NT2/D1 (cell line): Measurements from ENCODE around the gene MEF2B.

Experiments
- DNase-seq: peaks from one replicate; pipeline ENCODE4 v3.0.0-alpha.2; 2011; ENCODE audit warnings: low read depth, low spot score
- H3K27me3 ChIP-seq: 2 replicates; pipeline ENCODE4 v1.6.0; 2011; ENCODE audit warnings: mild to moderate bottlenecking; ENCODE audit not compliant: insufficient read length, insufficient read depth
- H3K36me3 ChIP-seq: 2 replicates; pipeline ENCODE4 v1.6.1; 2011; ENCODE audit warnings: mild to moderate bottlenecking, low read length, mixed read lengths; ENCODE audit not compliant: insufficient read depth, insufficient read length
- H3K4me1 ChIP-seq: 2 replicates; pipeline ENCODE4 v1.5.1; 2011; ENCODE audit not compliant: insufficient read depth, insufficient read length
- H3K4me3 ChIP-seq: 2 replicates; pipeline ENCODE4 v1.5.1; 2011; ENCODE audit warnings: low read depth; ENCODE audit not compliant: insufficient read length
- H3K9ac ChIP-seq: 2 replicates; pipeline ENCODE4 v1.6.0; 2011; ENCODE audit warnings: low read depth; ENCODE audit not compliant: insufficient read length
- H3K9me3 ChIP-seq: 2 replicates; pipeline ENCODE4 v1.5.1; 2011; ENCODE audit warnings: mild to moderate bottlenecking, low read length; ENCODE audit not compliant: insufficient read depth
- SUZ12 ChIP-seq: IDR thresholded peaks from 2 replicates; pipeline ENCODE4 v1.6.1; 2011; ENCODE audit not compliant: insufficient read length, insufficient read depth; ENCODE audit errors: extremely low read depth
- YY1 ChIP-seq: IDR thresholded peaks from 2 replicates; pipeline ENCODE4 v1.6.1; 2011; ENCODE audit not compliant: insufficient read length, insufficient read depth
- ZNF274 ChIP-seq: IDR thresholded peaks from 2 replicates; pipeline ENCODE4 v1.6.1; 2011; ENCODE audit warnings: mild to moderate bottlenecking, low read depth, low read length

MEF2B gene

DNA sequence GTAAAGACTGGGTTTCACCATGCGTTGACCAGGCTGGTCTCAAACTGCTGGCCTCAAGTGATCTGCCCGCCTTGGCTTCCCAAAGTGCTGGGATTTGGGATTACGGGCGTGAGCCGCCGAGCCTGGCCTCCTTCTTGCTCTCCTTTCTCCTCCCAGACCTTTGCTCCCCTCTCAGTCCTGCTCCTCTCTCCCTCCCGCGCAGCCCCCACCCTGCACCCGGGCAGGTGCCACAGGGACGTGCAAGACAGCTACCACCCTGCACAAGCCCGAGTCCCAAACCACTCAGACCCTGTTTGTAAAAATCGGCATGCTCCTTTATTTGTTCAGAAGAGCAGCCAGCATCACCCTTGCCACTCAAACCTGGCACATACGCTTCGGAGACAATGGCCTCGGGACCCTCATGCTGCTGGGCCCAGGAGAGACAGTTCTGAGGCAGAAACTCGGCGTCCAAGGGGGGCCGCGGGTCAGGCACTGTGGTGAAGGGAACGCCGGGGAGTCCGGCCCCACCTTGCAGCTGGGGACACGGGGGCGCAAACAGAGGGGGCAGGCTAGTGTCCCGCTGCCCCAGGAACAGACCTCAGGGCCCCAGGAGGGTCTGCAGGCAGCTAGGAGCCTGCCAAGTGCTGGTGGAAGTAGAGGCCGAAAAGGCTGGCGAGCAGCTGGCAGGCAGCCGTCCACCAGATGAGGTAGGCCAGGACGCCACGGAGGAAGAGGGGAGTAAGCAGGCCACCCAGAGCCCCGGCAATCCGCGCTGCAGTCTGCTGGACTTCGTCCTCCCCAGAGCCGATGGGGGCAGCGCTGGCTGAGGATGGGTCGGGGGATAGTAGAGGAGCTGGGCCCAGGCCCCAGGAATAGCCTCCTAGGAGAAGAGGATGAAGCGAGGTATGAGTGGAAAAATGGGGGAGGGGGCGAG lies 50.5 kb downstream of the MEF2B start:
- Histone ChIP-seq H3K9me3 (peaks cover 13% of the 10 kb centered on the region), H3K27me3 (no peaks in the 10 kb centered on the region), H3K36me3 (peaks cover 31% of the 10 kb centered on the region), H3K9ac (peak overlapping the region; percentile 76), H3K4me1 (peaks cover 16% of the 10 kb centered on the region), H3K4me3 (no peak overlapping the region)
- TF ChIP-seq SUZ12, result no peak
- TF ChIP-seq ZNF274, result no peak
- no peak for TF ChIP-seq YY1
- no peak for DNase-seq

DNA sequence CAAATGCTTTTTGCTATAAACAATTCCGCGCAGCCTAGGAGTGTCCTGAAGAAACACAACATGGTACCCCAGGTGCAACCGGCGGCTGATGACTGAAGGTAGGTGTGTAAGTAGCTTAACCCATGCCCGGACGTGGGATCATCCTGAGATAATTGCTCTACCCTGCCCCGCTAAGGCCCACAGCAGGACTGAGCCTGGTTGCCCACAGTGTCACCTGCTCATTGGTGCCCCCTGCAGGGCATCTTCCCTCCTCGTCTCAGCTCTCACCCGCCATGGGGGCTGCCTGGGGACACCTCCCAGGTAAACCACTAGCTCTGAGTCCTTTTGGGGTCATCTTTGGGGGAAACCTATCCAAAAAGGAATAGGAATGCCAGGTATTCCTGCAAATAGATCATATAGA lies 54.1 kb downstream of the MEF2B start:
- Histone ChIP-seq H3K36me3 (peaks cover 25% of the 10 kb centered on the region), H3K4me3 (no peak overlapping the region), H3K27me3 (peaks cover 14% of the 10 kb centered on the region), H3K4me1 (peaks cover 16% of the 10 kb centered on the region), H3K9me3 (no peaks in the 10 kb centered on the region), H3K9ac (no peak overlapping the region)
- no peak for TF ChIP-seq YY1
- TF ChIP-seq ZNF274, result no peak
- TF ChIP-seq SUZ12, result no peak
- no peak for DNase-seq

DNA sequence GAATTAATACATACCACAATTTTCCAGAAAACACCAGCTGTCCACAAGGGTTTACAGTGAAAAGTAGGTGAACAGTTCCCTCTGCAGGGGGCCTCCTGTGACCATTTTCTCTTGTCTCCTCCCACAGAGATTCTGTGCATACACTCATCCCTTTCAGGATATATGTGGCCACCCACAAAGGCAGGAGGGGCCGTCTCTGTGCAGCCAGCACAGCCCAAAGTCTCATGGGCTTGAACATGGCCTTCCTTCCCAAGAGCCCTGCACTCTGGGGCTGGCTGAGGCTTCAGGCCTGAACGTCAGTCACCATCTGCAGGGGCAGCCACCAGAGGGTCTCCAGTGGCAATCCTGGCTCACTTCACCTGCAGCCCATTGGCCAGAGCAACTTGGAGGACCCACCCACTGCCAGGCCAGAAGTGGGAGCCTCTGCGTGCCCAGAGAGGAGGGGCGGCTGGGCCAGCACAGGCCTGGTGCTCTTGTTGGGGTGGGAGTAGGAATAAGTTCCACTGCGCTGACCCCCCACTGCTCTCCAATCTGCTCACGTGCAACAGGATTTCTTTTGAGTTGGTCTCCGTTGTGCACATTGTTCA lies 56.9 kb downstream of the MEF2B start:
- DNase-seq, result no peak
- Histone ChIP-seq H3K9ac (peak overlapping the region; percentile 53), H3K4me3 (no peak overlapping the region), H3K27me3 (peaks cover 33% of the 10 kb centered on the region), H3K36me3 (peaks cover 7% of the 10 kb centered on the region), H3K4me1 (peaks cover 11% of the 10 kb centered on the region), H3K9me3 (no peaks in the 10 kb centered on the region)
- TF ChIP-seq ZNF274 (no peak), SUZ12 (no peak), YY1 (no peak)

DNA sequence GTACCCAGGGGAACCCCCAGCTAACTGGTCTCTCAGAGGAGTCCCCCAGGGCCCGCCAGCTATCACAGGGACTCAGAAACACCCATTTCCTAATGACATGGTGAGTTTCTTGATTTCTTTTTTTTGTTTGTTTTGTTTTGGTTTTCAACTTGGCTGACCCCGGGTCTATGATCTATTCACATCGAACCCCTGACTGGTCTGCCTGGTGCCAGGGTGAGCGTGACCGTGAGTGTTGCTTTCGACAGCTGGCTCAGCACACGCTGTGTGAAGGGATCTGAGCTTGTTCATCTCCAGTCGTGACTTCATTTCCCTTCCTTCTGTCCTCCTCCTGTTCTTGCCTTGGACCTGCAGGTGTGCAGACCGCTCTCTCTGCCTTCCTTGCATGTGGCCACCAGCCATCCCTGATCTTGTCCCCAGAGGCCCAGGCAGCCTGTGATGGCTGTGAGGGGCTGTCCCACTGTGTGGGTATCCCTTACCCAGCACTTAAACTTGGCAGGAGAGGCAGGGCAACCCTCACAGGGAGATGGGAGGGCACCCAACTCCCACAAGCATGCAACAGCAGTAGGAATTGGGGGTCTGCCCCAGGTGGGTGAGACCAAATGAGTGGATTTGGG lies 58.0 kb downstream of the MEF2B start:
- Histone ChIP-seq H3K27me3 (peaks cover 33% of the 10 kb centered on the region), H3K36me3 (peaks cover 6% of the 10 kb centered on the region), H3K4me3 (no peak overlapping the region), H3K9ac (no peak overlapping the region), H3K4me1 (peaks cover 14% of the 10 kb centered on the region), H3K9me3 (no peaks in the 10 kb centered on the region)
- TF ChIP-seq SUZ12 (no peak), ZNF274 (no peak)
- DNase-seq, result no peak

DNA sequence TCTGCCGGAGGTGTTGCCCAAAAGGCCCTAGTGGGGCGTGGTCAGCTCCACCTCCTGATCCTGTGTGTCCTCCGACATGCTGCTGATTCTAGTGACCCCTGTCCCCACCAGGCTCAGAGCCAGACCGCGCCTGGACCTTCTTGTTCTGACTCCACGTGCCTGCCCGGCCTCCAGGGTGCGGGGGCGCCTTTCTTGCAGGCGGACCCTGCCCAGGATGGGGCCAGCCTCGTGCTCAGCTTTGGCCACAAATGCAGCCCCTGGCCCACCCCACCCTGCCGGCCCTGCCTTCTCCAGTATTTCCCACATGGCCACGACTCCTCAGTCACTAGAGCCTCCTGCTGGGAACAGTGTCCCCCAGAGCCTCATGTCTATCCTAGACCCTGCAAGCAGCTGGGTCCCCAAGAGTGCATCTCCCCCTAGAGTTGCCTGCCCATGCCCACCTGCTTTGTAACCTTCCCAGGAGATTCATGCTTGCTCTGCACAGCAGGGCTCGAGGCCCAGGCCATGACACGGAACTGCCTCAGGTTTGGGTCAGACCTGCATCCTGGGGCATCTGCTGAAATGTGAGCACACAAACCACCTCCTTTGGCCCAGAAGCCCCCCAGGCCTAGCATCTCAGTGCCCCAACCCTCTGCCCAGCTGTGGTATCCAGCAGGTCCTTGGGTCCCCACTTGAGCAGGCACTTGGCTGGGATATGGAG lies 58.8 kb downstream of the MEF2B start:
- no peak for DNase-seq
- no peak overlapping the region for H3K9ac ChIP-seq

DNA sequence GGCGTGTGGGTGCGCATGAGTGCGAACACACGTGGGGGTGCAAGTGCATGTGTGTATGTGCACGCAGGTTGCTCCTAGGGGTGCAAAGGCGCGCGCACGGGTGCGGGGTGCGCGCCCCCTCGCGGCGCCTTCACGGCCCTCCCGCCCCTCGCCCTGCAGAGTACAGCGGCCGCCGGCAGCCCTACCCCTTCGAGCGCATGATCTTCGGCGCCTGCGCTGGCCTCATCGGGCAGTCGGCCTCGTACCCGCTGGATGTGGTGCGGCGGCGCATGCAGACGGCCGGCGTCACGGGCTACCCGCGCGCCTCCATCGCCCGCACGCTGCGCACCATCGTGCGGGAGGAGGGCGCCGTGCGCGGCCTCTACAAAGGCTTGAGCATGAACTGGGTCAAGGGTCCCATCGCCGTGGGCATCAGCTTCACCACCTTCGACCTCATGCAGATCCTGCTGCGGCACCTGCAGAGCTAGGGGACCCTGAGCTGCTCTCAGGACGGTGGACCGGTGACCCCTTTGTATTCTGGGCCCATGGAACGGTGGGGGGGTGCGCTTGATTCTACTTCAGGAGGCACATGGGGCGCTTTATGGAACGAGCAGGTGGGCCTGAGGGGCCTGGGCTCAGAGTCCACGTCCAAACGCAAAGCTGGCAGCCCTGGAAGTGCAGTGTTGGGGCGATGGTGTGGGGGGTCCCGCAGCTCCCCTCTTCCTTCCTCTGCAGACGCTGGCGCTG lies 59.5 kb downstream of the MEF2B start:
- H3K9me3 ChIP-seq, result no peaks in the 10 kb centered on the region
- no peak overlapping the region for H3K9ac ChIP-seq
- H3K27me3 ChIP-seq, result peaks cover 33% of the 10 kb centered on the region
- no peak for DNase-seq
- no peak overlapping the region for H3K4me3 ChIP-seq
- TF ChIP-seq YY1 (no peak), ZNF274 (no peak), SUZ12 (no peak)
- no peaks in the 10 kb centered on the region for H3K36me3 ChIP-seq
- peaks cover 14% of the 10 kb centered on the region for H3K4me1 ChIP-seq

More for the DNA sequence above, 58.8 kb downstream of the MEF2B start:
- Histone ChIP-seq H3K4me3 (no peak overlapping the region), H3K36me3 (peaks cover 2% of the 10 kb centered on the region), H3K9me3 (no peaks in the 10 kb centered on the region), H3K27me3 (peaks cover 33% of the 10 kb centered on the region), H3K4me1 (peaks cover 14% of the 10 kb centered on the region)
- TF ChIP-seq SUZ12 (no peak), YY1 (no peak)
